GM12878 (cell line): ENCODE results near the gene SPHK1.

Experiments
- HDAC2 ChIP-seq: fragments of 200-600 bp; sonication (generic); IDR thresholded peaks from 2 replicates; pipeline ENCODE4 v1.6.1; 2017
- TF ChIP-seq, protein P1 (sequence below), 3 experiments: IDR thresholded peaks in 2 of 3; conservative IDR thresholded peaks in 1 of 3; 2 replicates each; pipeline ENCODE4 v1.5.1; 2011; ENCODE audit warnings: low read depth in 3 of 3, low read length in 3 of 3, mild to moderate bottlenecking in 3 of 3, control low read depth in 2 of 3, moderate library complexity in 2 of 3, inconsistent platforms in 1 of 3, mixed read lengths in 1 of 3; ENCODE audit not compliant: control insufficient read depth in 2 of 3, insufficient read depth in 1 of 3; ENCODE audit errors: extremely low read depth in 1 of 3

DNA sequence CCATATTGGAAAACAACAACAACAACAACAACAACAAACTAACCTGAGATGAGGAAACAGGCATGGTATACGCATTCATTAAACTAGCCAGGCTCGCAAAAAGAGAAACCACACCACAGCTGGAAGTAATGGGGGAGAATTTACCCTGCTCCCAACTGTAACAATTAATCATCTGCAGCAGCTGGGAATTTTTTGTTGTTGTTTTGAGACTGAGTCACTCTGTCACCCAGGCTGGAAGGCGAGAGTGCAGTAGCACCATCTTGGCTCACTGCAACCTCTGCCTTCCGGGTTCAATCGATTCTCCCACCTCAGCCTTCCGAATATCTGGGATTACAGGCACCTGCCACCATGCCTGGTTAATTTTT lies 47.0 kb upstream of the SPHK1 start:
- TF ChIP-seq HDAC2, result no peak
- TF ChIP-seq, protein P1, sequence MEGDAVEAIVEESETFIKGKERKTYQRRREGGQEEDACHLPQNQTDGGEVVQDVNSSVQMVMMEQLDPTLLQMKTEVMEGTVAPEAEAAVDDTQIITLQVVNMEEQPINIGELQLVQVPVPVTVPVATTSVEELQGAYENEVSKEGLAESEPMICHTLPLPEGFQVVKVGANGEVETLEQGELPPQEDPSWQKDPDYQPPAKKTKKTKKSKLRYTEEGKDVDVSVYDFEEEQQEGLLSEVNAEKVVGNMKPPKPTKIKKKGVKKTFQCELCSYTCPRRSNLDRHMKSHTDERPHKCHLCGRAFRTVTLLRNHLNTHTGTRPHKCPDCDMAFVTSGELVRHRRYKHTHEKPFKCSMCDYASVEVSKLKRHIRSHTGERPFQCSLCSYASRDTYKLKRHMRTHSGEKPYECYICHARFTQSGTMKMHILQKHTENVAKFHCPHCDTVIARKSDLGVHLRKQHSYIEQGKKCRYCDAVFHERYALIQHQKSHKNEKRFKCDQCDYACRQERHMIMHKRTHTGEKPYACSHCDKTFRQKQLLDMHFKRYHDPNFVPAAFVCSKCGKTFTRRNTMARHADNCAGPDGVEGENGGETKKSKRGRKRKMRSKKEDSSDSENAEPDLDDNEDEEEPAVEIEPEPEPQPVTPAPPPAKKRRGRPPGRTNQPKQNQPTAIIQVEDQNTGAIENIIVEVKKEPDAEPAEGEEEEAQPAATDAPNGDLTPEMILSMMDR (IDR thresholded peaks at IDR 0.05 in 2 of 3, conservative IDR thresholded peaks at IDR 0.05 in 1 of 3; ENCODE audit: control insufficient read depth in 2 of 3, extremely low read depth in 1 of 3, insufficient read depth in 1 of 3, low read depth in 3 of 3, low read length in 3 of 3), result no peak
